HG02852 (cell line): Measurements from ENCODE around the gene ABCD2.
"Not testable (repeated sequence)": the region's sequence is repeated elsewhere in the genome, so short reads cannot be mapped to it uniquely, and the experiment has no call there.

Source experiments
- ATAC-seq: cut with Tn5 transposase; IDR thresholded peaks from one replicate; pipeline ENCODE4 v1.9.1; 2021; ENCODE audit warnings: mild to moderate bottlenecking, moderate library complexity; ENCODE audit not compliant: unreplicated experiment

ABCD2 gene

DNA sequence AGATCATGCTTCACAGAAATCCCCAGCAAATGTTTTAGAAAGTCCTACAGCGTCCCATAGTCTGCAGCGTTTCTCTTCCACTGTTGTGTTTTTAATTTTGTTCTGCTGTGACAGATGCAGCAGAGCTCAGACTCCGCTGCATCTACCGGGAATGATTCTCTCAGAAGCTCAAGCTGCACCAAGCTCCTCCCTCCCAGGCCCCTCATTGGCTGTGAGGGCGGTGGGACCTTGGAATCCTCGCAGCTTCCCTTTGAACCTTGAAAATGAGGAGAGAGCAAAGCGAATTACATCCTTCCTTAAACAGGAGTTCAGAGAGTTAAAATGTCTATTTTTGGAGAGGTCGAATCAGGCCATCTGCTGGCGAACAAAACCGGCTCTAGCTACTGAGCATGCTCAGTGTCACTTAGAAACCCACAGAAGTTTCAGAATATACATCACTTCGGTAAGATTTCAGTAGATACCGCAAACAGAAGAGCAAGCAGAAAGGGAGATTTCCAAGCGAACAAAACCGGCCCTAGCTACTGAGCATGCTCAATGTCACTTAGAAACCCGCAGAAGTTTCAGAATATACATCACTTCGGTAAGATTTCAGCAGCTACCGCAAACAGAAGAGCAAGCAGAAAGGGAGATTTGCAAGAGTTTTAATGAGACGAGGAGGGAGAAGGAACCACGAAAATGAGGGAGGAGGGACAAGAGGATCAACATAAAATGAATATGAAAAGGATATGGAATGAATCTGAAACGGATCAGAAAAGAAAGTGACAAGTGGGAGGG is at the start of gene ABCD2:
TSS of gene ABCD2 (minus strand) at position 144 of the 774 bp plus-strand sequence. CDS start 188 bp downstream, outside the sequence.
- ATAC-seq = peak; percentile 68

DNA sequence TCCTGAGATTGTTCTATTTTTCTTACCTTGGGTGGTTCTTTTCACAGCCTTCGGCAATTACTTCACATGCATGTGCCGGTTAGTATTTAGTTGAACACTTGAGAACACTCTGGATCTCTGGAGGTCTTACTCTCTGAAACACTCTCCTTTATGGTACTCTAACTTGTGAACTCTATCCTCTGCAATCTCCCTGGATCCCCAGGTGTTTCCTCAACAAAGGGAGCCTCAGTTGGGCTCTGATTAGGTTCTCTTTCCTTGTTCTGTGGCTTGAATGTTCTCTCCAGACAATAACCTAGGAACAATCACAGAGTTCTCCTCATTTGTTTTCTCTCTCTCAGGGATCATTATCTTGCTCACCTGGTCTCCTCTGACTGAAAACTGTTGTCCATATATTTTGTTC is 40.5 kb upstream of the ABCD2 start:
- no peak for ATAC-seq

DNA sequence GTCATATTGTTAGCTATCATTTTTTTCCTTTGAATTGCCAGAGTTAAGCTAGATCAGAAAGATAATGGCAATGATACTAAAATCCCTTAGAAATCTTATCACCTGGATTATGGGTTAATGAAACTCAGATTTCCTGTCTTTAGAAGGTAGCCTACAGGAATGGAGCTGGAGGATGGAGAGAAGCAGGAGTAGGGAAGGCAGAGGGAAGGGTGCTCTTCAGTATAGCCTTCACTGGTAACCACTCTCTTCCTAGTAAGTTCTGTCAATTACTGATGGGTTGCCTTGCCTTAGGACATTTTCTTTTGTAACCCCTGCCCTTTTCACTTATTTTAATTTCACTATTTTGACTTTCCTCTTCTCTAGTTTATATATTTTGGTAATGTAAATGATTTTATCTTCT is 27.8 kb upstream of the ABCD2 start:
- no peak for ATAC-seq

DNA sequence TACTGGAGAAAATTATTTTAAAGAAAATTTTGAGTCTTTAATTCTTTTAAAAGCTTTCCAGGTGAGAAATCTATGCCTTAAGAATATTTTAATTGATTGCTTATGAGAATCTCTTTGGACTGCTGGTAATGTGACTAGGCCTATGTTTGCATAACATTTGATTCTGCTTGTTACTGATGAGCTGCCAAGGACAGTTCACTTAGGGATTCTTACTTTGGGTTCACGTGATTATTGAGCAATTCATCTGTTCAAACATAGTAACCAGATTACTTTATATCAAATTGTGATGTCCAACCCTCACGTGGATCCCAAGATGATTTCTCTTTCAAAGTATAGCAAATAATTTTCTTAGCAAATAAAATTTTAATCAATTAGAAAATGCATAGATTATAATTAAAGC is 27.4 kb upstream of the ABCD2 start:
- ATAC-seq = no peak

DNA sequence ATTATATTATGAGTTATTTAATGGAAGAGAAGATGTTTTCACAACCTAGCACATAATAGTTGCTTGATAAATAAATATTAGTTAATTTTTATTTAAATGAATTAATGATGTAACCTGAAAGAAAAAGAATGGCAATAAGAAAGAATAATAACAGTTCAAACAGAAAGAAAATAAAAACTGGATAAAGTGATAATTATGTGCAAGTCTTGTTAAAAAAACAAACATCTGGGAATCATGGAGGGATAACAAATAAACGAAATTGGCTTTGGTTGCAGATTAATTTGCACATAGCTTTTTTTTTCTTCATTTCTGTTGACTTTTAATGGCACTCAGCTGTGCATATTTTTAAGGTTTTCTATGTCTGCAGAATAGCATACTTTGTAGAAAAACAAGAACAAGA is 23.4 kb upstream of the ABCD2 start:
- no peak for ATAC-seq

DNA sequence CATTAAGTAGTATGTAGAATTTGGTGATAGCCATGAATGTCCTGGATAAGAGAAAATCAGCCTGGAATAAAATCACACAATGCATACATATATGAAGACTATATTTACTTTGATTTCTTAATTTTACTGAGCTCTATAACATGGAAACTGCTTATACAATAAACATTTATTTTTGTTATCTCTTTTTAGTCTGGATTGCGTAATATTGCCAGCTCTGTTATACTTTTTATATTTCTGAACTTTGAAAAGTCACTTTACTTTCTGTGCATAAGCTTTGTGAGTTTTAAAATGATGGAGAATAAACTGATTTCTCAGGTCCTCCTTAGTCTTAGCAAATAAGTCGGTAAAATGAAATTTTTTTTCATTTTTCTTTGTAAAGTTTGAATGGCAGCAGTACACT is 19.2 kb upstream of the ABCD2 start:
- no peak for ATAC-seq

DNA sequence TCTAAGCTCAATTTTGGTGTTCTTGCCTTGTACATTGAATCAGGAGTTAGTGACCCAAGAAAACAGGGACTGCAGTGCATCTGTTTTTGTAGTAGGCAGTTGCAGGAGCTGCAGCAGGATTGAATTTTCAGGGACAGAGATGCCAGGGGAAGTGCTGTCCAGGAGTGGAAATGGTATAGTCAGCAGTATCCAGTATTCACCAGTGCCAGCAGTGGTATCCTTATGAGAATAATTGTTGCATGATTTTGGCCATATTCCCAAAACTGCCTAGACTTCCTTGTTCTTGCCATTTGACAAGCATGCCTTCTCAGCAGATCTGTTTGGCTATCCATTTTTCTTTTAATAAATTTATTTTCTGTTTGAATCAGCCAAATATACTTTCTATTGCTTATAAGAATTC is 18.6 kb upstream of the ABCD2 start:
- ATAC-seq = no peak

DNA sequence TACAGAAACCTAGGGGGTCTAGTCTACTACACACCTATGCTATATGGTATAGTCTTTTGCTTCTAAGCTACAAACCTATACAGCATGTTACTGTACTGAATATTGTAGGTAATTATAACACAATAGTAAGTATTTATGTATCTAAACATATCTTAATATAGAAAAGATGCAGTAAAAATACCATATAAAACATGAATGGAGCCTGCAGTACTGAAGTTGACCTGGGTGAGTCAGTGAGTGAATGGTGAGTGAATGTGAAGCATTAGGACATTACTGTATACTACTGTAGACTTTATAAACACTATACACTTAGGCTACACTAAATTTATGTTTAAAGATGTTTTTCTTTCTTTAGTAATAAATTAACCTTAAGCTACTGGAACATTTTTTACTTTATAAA is 13.1 kb upstream of the ABCD2 start:
- no peak for ATAC-seq

DNA sequence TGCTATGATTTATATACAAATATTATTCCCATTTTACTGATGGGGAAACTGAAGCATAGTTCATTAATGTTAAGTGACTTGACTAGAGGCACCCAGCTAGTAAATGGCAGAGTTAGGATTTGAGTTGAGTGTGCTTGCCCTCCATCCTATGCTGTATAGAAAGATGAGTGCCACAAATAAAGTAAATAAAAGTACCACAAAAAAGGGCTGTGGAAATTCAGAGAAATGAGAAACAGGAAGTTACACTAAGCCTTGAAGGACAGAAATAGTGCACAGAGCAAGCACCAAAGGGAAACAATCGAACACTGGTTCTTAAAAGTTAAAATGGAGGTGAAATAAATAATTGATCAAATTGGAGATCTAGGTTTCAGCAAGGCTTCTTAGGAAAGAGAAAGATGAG is 9.2 kb upstream of the ABCD2 start:
- no peak for ATAC-seq

DNA sequence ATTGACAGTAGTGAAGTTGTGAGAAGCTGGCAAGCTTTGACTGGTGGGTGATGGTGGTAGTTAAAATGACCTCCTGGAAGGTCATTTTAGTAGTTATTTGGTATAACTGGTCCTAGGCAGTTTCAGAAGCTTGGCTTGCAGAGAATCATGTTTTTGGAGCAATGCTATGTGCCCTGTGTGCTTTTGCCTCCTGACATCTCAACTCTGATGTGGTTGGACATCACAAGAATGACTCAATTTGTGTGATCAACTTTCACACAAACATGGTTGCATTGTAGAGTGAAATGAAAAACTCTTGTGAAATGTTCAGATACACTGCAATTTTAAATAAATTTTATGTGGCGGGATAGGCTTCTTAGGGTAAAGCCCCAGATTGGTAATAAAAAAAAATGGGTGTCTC is 8.3 kb upstream of the ABCD2 start:
- ATAC-seq = no peak

DNA sequence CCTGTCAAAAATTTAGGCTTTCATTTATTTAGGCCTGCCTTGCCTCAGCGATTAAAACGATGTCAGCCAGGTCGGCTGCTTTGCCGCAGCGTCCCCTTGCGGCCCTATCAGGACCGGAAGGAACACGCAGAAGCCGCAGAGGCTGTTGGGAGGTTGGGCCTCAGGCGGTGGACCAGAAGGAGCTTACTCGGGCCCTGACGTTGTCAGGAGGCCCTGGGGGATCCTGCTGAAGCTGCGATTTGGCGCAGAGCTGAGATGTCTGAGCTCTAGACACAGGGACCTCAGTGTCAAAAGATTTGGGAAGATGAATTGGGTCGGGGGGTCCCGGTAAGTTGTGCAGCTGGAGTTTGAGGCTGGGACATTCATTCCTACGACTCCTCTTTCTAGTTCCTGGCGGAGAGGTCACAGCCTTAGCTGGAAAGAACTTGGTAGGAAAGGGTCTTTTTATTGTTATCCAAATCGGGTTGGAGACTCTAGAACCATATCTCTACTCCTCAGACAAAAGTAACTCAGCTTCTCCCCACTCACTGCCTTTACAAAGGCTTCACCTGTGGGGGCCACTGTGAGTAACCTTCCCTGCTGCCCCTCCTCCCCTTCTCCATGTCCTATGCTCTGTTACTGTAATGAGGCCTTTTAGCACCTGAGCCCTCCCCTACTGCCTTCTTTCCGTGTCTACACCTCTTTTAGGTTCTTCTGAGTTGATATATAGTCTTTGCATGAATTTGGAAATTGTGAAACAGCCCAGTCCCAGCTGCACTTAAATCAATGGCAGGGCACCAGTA is 6.6 kb upstream of the ABCD2 start:
- no peak for ATAC-seq

DNA sequence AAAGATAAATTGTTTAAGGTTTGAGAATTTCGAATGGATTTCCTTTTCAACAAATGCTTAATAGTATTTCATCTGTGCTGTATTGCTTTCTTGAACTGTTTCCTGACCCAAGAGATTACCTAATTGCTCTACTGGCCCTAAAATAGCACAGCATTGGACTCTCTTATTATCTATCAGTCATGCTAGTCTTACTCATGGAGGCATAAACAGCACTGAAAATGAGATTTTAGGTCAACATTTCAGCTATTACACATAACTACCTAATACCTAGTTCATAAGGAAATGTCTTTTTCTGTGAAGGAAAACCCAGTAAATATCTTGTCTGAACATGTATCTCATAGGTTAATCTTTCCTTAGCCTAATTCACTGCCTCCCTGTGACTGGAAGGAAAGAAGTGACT is 4.3 kb upstream of the ABCD2 start:
- no peak for ATAC-seq

DNA sequence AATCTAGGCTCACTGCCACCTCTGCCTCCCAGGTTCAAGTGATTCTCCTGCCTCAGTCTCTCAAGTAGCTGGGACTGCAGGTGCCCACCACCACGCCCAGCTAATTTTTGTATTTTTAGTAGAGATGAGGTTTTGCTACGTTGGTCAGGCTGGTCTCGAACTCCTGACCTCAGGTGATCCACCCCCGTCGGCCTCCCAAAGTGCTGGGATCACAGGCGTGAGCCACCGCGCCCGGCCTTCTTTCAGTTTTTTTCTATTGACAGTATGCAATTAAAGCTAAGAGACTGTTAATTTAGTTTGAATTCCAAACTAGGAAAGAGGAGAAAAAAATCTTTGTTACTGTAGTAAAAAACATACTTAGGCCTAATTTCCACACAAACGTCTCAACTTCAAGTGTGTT is 3.6 kb upstream of the ABCD2 start:
- ATAC-seq = not testable (repeated sequence)

DNA sequence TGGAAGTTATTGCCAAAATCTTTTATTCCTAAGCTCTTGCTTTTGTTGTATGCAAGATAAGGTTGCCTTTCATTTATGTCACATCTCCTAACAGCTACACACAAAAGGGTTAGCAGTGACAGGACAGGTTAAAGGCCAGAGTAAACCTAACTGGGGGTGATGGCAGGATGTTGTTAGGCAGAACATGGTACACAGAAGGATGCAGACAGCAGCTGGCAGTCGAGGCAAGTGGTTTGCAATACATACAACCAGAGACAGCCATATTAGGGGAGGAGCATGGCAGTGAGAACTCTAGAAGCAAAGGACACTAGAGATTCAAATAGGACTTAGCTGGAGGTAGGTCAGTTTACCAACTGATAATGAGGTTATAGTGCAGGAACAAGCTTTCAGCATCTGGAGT is 2.7 kb upstream of the ABCD2 start:
- ATAC-seq = no peak

DNA sequence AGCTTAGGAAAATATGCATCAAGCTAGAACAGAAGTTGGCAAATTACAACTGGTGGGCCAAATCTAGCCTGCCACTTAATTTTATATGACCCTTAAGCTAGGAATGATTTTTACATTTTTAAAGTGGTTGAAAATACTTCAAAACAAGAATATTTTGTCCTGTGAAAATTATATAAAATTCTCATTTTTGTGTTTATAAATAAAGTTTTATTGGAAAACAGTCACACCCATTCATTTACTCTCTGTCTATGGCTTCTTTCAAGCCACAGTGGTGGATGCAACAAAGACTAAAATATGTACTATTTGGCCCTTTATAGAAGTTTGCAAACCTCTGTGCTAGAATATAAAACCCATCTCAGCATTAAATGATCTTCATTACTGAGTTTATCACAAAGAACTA is 2.1 kb upstream of the ABCD2 start:
- no peak for ATAC-seq

DNA sequence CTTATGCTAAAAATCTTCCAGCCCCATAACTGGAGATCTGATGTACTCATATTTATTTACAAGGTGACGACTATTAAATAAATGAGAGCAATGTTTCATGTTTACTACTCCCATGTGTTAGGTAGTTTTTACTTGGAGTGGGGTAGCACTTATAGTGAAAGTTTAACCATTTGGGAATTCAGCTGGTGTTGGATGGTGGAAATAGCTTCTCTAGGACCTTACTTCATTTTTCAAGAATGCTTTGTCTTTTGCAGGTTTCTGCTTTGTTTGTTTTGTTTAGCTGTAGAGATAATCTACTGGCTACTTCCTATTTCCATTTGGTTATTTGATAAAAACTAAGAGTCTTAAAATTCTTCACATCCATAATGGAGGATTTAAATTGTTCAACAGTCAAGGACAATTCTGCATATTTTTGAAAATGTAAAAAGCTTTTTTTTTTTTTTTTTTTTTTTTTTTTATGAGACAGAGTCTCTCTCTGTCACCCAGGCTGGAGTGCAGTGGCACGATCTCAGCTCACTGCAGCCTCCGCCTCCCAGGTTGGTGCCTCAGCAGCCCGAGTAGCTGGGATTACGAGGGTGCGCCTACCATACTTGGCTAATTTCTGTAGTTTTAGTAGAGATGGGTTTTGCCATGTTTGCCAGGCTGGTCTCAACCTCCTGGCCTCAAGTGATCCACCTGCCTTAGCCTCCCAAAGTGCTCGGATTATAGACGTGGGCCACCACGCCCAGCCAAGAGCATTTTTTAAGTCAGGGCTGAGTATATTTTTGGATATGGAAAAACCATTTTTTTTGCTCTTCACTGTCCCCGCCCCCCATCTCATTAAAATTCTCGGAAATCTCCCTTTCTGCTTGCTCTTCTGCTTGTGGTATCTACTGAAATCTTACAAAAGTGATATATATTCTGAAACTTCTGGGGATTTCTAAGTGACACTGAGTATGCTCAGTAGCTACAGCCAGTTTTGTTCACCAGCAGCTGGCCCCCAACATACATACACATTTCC is 1.4 kb upstream of the ABCD2 start:
- peak; percentile 47 for ATAC-seq

DNA sequence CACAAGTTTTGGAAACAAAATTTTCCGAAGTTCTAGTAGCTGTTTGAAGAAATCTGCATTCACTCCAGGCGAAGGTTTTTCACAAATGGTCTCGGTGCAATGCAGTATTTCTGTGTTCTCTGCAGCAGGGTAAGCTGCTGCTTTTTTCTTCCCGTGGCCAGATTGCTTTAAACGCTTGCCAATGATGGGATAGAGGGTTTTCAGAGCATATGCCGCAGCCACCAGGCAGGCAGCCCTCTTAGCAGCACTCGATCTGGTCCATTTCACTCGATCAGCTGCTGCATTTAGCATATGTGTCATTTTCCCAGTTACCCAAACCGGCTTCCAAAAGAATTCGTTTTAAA is 315 bp downstream of the ABCD2 start:
- peak; percentile 13 for ATAC-seq

DNA sequence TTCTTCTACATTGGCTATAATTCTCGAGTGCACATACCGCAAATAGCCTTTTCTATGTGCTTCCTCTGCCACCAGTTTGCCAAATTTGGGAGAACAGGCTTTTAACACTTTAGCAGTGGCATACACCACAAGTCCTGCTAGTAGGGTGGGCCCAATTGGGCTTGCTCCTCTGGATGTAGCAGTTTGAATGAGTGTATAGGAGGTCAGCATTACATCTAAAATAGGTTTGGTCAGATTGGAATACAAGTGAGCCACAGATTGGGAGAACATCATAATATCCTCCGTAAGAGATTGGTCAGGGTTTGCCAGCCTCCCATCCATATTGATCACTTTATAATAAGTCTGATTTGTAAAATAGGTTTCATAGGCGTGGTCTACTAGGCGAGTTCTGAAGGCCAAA is 902 bp downstream of the ABCD2 start:
- ATAC-seq = no peak

DNA sequence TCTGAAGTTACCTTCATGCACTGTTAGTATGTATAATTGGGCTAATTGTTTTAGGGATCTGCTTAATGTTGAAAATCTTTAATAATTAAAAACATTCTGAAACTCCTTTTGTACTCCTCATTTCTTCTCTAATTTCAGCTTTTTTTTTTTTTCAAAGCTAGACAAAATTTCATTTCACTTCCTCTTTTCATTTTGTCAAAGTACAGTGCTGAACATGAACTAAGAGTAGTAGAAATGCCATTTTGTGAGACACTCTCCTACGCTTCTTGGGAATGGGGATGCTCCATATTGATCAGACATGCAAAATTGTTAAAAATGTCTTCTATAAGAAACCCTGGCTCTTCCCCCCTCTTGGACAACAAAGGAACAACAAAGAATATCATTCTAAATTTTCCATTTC is 1.7 kb downstream of the ABCD2 start:
- no peak for ATAC-seq

DNA sequence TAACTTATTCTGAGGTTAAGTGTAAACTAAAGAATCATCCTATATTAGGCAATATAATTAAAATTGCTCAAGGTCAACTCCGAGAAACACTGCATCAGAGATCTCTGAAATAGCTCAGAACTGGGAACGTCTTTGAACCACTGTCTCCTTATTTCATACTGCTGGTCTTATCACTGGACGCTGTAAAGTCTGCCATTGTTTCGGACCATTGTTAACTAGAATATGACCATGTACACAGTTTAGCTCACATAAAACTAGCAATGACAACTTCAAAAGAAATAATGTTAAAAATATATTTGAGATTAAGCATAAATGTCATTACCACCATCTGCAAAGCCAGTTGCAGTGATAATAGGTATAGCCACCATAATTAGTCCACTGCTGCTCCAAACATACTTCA is 2.9 kb downstream of the ABCD2 start:
- no peak for ATAC-seq

DNA sequence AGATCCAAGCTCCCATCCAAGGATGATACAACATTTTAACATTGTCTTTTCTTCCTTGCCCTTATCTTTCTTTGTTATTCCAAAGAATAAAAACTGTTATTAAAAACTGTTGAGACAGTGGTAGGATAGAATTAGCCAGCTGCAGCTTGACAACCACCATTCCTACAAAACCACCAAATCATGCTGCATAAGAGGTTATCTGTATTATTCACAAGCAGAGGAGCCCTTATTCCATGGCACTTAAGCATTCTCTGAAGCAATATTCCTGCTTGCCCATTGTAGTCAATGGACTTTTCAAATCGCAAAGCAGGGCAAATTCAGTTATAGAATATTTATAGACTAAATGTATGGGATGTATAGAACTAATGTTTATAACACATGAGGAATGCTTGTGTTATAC is 3.4 kb downstream of the ABCD2 start:
- no peak for ATAC-seq
